GM18907 (cell line): ENCODE data around the gene KCNK16.

Experiments
- ATAC-seq: cut with Tn5 transposase; IDR thresholded peaks from one replicate; pipeline ENCODE4 v1.9.1; 2021; ENCODE audit warnings: mild to moderate bottlenecking, moderate library complexity; ENCODE audit not compliant: unreplicated experiment

Gene KCNK16

GRCh38 chr6:39281312-39281980 lies 41.1 kb downstream of the KCNK16 start:
- ATAC-seq: no peak

- no peak for ATAC-seq
Observed at GRCh38 chr6:39280247-39280731, 42.2 kb downstream of the KCNK16 start.

- no peak for ATAC-seq
Observed at GRCh38 chr6:39279539-39279938, 43.0 kb downstream of the KCNK16 start.

GRCh38 chr6:39276379-39276995 lies 46.0 kb downstream of the KCNK16 start:
- ATAC-seq: no peak

GRCh38 chr6:39274903-39275302 lies 47.6 kb downstream of the KCNK16 start:
- ATAC-seq: no peak

GRCh38 chr6:39274471-39274870 lies 48.0 kb downstream of the KCNK16 start:
- ATAC-seq: no peak

GRCh38 chr6:39273406-39273821 lies 49.1 kb downstream of the KCNK16 start:
- ATAC-seq: no peak

GRCh38 chr6:39269961-39270360 lies 52.5 kb downstream of the KCNK16 start:
- no peak for ATAC-seq

DNA sequence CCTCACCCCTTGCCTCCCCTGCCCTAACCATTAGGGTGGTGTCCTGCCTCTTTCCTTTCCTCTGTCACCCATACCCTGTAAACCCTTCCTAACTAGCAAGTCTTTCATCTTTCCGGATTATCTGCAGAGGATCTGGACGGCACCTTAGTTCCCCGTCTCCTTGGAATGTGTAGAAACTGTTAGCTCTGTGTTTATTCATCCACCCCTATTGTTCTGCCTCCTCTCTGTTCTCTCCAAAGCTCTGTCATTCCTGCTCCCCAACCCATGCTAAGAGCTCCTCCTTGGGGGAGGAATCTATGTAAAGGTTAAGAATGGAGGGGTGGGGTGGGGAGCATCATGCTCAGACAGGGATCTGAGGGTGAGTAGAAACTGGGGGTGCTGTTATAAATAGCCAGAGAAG lies 53.8 kb downstream of the KCNK16 start:
- no peak for ATAC-seq

DNA sequence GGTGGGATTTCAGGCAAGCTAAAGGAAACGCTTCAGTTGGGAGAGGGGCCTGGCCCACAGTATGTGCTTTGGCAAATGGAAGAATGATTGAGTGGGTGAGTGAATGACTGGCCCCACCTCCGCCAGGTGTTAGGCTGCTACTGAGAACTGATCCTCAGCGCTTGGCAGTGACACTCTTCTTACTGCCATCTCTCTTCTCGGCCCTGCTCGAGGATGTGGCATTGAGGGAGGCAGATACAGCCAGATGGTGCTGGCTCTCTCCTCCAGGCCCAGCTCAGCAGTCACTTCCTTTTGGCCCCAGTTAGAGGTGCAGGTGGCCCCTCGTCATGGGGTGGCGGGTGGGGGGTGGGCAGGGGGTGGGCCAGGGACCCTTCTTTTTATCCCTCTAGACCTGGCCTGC lies 54.3 kb downstream of the KCNK16 start:
- no peak for ATAC-seq

DNA sequence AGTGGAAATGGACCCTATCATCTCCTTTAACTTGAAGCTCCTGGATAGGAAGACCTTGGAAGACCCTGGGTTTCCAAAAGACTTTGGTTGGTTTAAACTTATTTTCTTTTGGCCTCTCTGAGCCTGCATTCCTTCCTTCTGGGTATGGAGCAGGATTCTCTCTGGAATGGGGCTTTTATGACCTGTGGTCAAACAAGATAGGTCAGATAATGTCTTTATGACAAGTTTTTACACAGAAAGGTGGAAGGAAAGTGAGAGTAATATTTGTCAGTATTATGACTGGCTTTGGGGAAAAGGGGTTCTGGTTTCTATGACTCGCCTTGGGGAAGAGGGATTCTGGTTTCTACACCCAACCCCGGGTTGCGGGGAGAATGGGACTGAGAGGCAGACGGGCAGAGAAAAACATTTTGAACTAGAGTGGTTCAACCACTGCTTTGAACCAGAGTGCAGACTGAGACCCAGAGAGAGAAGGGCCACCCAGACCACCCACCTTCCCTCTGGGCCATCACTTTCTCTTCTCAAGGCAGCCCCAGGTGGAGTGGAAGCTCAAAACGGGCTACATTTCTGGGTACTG lies 55.6 kb downstream of the KCNK16 start:
- ATAC-seq: no peak

DNA sequence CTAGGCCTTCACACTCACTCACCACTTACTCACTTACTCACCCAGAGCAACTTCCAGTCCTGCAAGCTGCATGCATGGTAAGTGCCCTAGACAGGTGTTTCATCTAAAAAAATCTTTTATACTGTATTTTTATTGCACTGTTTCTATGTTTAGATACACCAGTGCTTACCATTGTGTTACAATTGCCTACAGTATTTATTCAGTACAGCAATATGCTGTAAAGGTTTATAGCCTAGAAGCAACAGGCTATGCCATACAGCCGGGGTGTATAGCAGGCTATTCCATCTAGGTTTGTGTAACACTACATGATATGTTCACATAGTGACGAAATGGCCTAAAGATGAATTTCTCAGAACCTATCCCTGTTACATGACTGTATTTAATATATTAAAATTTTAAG lies 56.1 kb downstream of the KCNK16 start:
- no peak for ATAC-seq
